ENCODE results near the gene ARHGEF11. TPM values are rescaled to one million over a fixed set of nuclear protein-coding genes. Genes with fewer than 3 reads are reported as not detected.
"Not testable (repeated sequence)": the region's sequence is repeated elsewhere in the genome, so short reads cannot be mapped to it uniquely, and the experiment has no call there.

ARHGEF11 gene
- total and polyA plus RNA-seq, 8 donors: 34.4 to 53.5 (median 40.1) TPM

GRCh38 chr1:157056269-157056668, 10.7 kb upstream of the ARHGEF11 start:
- Histone ChIP-seq H3K4me1 (no peaks in the 10 kb centered on the region), H3K36me3 (no peaks in the 10 kb centered on the region), H3K27ac (no peak overlapping the region), H3K4me3 (no peak overlapping the region), H3K27me3 (no peaks in the 10 kb centered on the region), H3K9me3 (peaks cover 0 to 16% of the 10 kb centered on the region in 2 donors)
- intact Hi-C loops (cut with DNase I): no loop called here
- DNase-seq (no peak), ATAC-seq (no peak)
- TF ChIP-seq, protein P1, sequence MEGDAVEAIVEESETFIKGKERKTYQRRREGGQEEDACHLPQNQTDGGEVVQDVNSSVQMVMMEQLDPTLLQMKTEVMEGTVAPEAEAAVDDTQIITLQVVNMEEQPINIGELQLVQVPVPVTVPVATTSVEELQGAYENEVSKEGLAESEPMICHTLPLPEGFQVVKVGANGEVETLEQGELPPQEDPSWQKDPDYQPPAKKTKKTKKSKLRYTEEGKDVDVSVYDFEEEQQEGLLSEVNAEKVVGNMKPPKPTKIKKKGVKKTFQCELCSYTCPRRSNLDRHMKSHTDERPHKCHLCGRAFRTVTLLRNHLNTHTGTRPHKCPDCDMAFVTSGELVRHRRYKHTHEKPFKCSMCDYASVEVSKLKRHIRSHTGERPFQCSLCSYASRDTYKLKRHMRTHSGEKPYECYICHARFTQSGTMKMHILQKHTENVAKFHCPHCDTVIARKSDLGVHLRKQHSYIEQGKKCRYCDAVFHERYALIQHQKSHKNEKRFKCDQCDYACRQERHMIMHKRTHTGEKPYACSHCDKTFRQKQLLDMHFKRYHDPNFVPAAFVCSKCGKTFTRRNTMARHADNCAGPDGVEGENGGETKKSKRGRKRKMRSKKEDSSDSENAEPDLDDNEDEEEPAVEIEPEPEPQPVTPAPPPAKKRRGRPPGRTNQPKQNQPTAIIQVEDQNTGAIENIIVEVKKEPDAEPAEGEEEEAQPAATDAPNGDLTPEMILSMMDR (IDR thresholded peaks at IDR 0.05): no peak

DNA sequence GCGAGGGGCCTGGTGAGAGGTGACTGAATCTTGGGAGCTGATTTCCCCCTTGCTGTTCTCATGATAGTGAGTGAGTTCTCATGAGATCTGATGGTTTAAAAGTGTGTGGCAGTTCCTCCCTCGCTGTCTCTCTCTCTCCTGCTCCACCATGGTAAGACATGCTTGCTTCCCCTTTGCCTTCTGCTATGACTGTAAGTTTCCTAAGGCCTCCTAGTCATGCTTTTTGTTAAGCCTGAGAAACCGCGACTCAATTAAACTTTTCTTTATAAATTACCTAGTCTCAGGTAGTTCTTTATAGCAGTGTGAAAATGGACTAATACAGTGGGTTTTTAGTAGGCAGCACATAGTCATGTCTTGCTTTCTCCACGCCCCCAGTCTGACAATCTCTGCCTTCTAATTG, 10.2 kb upstream of the ARHGEF11 start:
- H3K9me3 ChIP-seq: peaks cover 0 to 11% of the 10 kb centered on the region in 2 donors
- H3K27ac ChIP-seq; H3K4me3 ChIP-seq; H3K27me3 ChIP-seq; H3K36me3 ChIP-seq; DNase-seq; intact Hi-C loops (cut with DNase I); H3K4me1 ChIP-seq: not testable (repeated sequence)
- ATAC-seq: peak; percentile 16

DNA sequence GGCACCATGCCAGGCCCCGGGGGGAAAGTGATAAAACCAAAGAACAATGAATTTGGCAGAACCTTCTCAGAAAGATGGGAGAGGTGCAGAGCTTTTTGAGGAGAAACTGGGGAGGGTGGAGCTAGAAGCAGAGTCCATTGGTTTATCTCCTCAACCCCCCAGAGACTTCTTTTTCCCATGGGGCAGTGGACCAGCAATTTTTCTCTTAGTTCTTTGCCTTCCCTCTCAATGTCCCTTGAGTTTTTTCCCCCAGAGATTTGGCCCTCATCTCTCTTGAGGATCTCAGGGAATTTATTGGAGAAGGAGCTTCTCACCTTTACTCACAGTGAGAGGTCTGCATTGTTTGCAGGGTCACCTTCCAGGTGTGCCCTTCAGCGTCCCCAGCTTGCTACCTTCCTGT, 5.3 kb upstream of the ARHGEF11 start:
- intact Hi-C loops (cut with DNase I): no loop called here
- TF ChIP-seq, protein P1 (IDR thresholded peaks at IDR 0.05): no peak
- Histone ChIP-seq H3K27me3 (peaks cover 0 to 3% of the 10 kb centered on the region in 2 donors), H3K9me3 (peaks cover 0 to 10% of the 10 kb centered on the region in 2 donors), H3K4me1 (no peaks in the 10 kb centered on the region), H3K36me3 (no peaks in the 10 kb centered on the region), H3K4me3 (no peak overlapping the region), H3K27ac (no peak overlapping the region)
- DNase-seq (no peak), ATAC-seq (no peak)

DNA sequence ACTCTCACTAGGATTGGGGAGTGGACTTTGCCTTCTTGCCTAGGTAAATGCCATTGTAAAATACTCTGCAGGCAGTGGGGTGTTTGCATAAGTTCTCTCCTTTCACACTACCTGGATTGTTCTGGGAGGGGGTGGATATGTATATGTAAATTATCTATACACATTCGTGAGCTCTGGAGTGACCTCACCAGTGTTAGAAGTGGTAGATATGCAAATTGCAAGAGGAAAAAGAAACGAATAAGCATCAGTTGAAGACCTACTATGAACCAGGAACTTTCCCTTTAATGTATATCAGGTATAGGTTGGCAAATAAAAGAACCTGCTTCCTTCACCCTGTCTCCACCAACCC, 1.5 kb upstream of the ARHGEF11 start:
- peak overlapping the region in 1 of 2 donors; percentile 63 for H3K4me3 ChIP-seq
- no peaks in the 10 kb centered on the region for H3K36me3 ChIP-seq
- DNase-seq: no peak
- H3K4me1 ChIP-seq: peaks cover 26 to 32% of the 10 kb centered on the region in 2 donors
- H3K9me3 ChIP-seq: peaks cover 0 to 2% of the 10 kb centered on the region in 2 donors
- intact Hi-C loops (cut with DNase I): no loop called here
- ATAC-seq: no peak
- TF ChIP-seq, protein P1 (IDR thresholded peaks at IDR 0.05): no peak
- peaks cover 0 to 3% of the 10 kb centered on the region in 2 donors for H3K27me3 ChIP-seq
- peak overlapping the region in 1 of 2 donors; percentile 87 for H3K27ac ChIP-seq

GRCh38 chr1:157044326-157044725, 1.2 kb downstream of the ARHGEF11 start:
- no peak overlapping the region for H3K27ac ChIP-seq
- H3K9me3 ChIP-seq: no peaks in the 10 kb centered on the region
- H3K4me3 ChIP-seq: peak overlapping the region; percentile 45 to 63
- peaks cover 31 to 54% of the 10 kb centered on the region in 2 donors for H3K4me1 ChIP-seq
- H3K36me3 ChIP-seq: no peaks in the 10 kb centered on the region
- no peak for ATAC-seq
- TF ChIP-seq, protein P1 (IDR thresholded peaks at IDR 0.05): no peak
- no peak for DNase-seq
- intact Hi-C loops (cut with DNase I): no loop called here
- H3K27me3 ChIP-seq: peaks cover 0 to 3% of the 10 kb centered on the region in 2 donors

DNA sequence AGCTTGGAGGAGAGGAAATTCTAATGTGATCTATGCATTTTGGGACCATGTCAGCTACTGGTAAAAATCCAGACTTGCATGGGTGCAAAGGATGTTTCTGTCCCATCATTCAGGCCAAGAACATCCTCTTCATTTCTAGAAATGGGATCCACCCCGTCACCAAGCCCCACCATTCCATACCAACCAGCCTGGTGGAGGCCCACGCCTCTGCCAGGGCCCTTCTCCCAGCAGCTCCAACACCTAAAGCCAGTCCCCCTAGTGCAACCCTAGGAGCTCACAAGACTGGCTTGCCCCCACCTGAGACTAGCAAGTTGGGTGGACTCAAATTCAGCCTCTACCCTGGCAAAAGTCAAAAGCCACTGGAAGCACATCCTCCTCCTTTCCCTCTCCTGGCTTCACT, 1.9 kb downstream of the ARHGEF11 start:
- no peak for DNase-seq
- Histone ChIP-seq H3K4me1 (peaks cover 31 to 54% of the 10 kb centered on the region in 2 donors), H3K36me3 (no peaks in the 10 kb centered on the region), H3K27ac (no peak overlapping the region), H3K9me3 (no peaks in the 10 kb centered on the region), H3K4me3 (peak overlapping the region; percentile 45 to 63), H3K27me3 (peaks cover 0 to 3% of the 10 kb centered on the region in 2 donors)
- intact Hi-C loops (cut with DNase I): no loop called here
- no peak for ATAC-seq
- TF ChIP-seq, protein P1 (IDR thresholded peaks at IDR 0.05): no peak

Data from left lung (tissue), 10 donors.